GM18511 (cell line): Measurements from ENCODE around the gene ACTL9.
"Not testable (repeated sequence)": the region's sequence is repeated elsewhere in the genome, so short reads cannot be mapped to it uniquely, and the experiment has no call there.

Experiments used
- ATAC-seq: cut with Tn5 transposase; IDR thresholded peaks from one replicate; pipeline ENCODE4 v1.9.1; 2021; ENCODE audit warnings: mild to moderate bottlenecking, moderate library complexity; ENCODE audit not compliant: unreplicated experiment

The ACTL9 gene, protein sequence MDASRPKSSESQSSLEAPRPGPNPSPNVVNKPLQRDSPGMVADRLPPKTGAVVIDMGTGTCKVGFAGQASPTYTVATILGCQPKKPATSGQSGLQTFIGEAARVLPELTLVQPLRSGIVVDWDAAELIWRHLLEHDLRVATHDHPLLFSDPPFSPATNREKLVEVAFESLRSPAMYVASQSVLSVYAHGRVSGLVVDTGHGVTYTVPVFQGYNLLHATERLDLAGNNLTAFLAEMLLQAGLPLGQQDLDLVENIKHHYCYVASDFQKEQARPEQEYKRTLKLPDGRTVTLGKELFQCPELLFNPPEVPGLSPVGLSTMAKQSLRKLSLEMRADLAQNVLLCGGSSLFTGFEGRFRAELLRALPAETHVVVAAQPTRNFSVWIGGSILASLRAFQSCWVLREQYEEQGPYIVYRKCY

DNA sequence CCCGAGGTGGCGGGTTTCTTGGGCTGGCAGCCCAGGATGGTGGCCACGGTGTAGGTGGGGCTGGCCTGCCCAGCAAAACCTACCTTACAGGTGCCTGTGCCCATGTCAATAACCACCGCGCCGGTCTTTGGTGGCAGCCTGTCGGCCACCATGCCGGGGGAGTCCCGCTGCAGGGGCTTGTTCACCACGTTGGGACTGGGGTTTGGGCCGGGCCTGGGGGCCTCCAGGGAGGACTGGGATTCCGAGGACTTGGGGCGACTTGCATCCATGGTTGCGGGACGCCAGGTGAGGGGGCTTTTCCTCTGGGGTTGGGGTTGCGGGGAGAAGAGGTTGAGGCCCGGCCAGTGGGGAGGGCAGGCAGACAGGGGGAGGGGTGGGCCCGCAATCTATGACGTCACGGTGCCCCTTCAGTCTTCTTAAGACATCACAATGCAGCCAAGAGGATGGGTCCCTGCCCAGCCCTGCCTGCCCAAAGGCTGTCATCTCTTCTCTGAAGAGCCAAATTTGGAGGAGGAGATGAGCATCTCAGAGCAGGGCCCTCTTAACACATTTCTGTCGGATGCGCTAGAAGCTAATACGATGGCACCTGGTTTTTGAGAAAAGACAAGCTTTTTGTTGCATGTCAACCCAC is at the start of gene ACTL9:
Gene ACTL9, minus strand, starts transcription at position 363 of the 631 bp plus-strand sequence. Its CDS starts 94 bp downstream, at position 269.
- ATAC-seq, result no peak

DNA sequence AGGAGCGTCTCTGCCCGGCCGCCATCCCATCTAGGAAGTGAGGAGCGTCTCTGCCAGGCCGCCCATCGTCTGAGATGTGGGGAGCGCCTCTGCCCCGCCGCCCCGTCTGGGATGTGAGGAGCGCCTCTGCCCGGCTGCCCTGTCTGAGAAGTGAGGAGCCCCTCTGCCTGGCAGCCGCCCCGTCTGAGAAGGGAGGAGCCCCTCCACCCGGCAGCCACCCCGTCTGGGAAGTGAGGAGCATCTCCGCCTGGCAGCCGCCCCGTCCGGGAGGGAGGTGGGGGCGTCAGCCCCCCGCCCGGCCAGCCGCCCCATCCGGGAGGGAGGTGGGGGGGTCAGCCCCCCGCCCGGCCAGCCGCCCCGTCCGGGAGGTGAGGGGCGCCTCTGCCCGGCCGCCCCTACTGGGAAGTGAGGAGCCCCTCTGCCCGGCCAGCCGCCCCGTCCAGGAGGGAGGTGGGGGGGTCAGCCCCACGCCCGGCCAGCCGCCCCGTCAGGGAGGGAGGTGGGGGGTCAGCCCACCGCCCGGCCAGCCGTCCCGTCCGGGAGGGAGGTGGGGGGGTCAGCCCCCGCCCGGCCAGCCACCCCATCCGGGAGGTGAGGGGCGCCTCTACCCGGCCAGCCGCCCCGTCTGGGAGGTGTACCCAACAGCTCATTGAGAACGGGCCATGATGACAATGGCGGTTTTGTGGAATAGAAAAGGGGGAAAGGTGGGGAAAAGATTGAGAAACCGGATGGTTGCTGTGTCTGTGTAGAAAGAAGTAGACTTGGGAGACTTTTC is 40.9 kb upstream of the ACTL9 start:
- not testable (repeated sequence) for ATAC-seq

DNA sequence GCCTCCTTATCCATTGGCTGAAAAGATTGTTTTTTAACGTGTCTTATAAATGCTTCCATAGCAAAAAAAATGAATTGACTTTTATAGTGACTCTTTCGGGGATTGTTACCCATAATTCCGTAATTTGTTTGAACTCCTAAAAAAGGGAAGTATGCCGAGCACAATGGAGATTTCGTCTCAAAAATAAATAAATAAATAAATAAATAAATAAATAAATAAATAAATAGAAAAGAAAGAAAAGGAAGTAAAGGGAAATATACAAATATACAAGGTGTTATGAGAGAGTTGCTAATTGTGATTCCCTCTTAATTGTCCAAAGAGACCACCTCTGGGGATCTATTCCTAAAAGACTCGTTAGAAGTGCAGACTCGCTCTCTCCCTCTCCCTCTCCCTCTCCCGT is 39.8 kb upstream of the ACTL9 start:
- no peak for ATAC-seq

DNA sequence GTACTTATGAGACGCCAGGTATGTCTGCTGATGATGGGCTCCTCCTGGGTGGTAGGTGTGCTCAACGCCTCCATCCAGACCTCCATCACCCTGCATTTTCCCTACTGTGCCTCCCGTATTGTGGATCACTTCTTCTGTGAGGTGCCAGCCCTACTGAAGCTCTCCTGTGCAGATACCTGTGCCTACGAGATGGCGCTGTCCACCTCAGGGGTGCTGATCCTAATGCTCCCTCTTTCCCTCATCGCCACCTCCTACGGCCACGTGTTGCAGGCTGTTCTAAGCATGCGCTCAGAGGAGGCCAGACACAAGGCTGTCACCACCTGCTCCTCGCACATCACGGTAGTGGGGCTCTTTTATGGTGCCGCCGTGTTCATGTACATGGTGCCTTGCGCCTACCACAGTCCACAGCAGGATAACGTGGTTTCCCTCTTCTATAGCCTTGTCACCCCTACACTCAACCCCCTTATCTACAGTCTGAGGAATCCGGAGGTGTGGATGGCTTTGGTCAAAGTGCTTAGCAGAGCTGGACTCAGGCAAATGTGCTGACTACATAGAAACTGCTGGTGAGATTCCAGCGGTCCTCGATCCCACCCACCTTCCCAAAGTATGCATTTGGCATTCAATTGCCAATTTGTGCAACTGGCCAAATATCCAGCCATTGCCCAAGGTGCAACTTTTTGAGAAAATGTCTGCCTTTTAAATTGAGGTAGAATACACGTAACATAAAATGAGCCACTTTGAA is 33.0 kb upstream of the ACTL9 start:
- no peak for ATAC-seq

DNA sequence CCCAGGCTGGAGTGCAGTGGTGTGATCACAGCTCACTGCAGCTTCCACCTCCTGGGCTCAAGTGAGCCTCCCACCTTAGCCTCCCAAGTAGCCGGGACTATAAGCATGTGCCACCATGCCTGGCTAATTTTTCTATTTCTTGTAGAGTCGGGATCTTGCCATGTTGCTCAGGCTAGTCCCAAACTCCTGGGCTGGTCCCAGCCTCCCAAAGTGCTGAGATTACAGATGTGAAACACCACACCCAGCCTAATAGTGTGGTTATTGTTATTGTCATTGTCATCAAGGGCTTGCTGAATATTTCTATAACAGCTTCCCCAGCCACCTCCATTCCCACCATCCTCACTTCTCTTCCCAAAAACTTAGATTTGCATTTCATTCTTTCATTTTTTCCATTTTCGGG is 25.7 kb upstream of the ACTL9 start:
- ATAC-seq, result no peak

DNA sequence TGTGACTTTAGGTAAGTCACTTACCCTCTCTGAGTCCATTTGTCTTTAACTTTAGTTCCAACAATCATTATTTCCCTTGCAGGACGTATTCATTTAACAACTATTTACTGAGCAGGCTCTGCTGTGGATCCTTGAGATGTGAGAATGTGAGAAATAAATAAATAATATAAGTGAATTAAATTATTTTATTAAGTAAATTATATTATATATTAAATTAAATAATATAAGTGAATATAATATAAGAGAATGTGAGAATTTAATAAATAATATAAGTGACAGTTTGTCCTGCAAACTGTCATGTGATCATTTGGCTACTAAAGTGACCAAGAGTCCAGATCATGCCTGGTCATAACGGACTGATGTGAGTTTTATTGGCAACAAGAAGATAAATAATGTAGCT is 23.4 kb upstream of the ACTL9 start:
- ATAC-seq, result no peak

DNA sequence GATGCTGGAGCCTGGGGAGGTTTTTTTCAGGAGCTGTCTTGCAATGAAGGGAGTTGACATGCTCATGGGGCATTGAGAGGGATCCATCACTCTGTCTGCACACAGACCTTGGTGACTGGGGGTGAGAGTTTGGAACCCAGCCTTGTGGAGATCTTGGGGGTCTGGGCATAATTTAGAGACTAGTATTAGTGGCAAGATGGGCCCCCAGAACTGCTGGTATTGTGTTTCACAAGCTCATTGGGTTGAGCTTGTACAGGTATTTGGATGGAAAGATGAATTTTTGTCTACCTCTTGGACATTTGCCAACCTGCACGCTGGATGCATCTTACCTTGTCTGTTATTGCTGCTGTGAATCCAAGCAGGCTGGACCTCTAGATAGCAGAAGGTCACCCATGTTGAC is 22.7 kb upstream of the ACTL9 start, which contains the start of gene OR2Z1:
Gene OR2Z1, plus strand, starts transcription at position 301 of the 400 bp plus-strand sequence. CDS start 9,395 bp downstream, outside the sequence.
- ATAC-seq, result no peak

DNA sequence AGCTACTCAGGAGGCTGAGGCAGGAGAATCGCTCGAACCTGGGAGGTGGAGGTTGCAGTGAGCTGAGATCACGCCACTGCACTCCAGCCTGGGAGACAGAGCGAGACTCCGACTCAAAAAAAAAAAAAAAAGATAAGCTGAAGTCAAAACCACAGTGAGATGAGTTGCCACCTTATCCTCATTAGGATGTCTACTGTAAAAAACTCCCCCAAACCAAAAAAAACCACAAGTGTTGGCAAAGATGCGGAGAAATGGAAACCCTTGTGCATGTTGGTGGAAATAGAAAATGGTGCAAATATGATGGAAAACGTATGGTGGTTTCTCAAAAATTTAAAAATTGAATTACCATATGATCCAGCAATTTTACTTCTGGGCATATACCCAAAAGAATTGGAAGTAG is 11.7 kb upstream of the ACTL9 start:
- ATAC-seq, result not testable (repeated sequence)

DNA sequence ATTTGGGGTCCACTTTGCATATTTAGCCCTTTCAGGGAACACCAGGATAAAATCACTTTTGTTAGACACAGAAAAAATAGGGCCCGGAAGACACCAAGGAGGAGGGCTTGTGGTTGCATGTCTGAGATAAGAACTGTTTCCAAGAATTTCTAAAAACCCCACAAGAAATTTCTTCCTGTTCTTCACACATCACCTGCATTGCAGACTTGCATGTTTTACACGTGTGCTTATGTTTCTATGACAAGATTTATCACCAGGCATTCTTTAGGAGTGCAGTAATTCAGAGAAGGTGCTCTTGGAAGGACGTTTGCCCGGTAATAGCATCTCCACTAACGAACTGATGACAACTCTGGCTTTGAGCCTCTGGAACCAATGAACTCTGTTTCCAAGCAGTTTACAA is 7.1 kb upstream of the ACTL9 start:
- ATAC-seq, result no peak

DNA sequence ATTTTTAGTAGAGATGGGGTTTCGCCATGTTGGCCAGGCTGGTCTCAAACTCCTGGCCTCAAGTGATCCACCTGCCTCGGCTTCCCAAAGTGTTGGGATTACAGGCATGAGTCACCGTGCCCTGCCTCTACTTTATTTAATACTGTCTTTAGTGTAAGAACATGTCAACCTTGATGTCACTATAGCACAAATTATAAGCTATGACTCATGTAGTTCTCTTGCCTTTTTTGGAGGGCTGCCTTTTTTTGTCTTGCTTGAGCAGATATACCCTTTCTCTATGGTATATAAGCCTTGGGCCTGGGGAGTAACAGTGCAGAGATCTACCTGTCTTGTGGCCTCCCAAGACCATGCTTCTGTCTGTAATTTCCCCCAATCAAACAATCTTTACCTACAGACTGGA is 6.7 kb upstream of the ACTL9 start:
- ATAC-seq, result not testable (repeated sequence)

DNA sequence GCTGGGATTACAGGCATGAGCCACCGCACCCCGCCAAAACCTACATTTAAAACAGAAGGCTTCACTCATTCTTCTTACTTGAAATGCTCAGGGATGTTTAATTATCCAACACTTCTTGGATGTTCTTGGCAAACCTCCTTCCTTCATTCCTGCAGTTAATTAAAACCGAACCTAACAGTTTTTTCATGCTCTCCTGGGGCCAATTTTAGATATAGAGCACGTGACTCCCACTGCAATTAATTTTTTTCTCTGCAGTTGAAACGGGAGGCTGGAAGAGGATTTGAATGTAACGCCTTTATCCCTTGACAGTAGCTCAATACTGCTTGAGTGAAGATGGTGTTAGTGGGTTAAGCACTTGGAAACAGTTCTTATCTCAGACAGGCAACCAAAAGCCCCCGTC is 4.6 kb upstream of the ACTL9 start:
- ATAC-seq, result no peak

DNA sequence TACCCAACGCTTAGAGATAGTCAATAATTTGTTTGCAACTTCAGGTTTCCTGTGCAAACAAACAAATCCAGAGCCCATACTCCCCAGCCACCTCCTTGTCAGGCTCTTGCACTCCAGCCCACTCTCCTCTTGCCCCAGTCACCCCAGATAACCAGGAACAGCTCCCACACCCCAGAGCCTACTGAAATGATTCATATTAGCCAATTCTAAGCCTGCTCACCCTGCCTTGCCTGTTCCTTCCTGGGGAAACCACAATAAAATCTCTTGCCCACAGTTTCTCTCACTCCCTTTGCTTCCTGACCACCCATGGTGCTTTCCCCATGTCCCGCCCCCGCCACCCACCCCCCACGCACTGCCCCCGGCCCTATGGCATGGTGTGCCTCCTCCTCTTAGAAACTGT is 3.8 kb upstream of the ACTL9 start:
- no peak for ATAC-seq

DNA sequence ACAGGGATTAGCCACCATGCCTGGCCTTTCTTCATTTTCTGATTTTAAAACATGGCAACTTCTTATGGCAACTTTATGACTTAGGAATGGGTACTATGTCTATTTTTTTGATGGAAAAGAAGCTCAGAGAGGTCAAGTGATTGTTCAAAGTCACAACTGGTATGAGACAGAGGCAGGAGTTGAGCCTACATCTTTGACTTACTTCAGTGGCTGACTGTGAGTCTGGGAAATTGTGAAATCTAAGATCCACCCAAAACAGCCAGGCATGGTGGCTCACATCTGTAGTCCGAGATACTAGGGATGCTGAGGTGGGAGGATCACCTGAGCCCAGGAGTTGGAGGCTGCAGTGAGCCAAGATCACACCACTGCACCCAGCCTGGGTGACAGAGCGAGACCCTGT is 2.4 kb upstream of the ACTL9 start:
- no peak for ATAC-seq

DNA sequence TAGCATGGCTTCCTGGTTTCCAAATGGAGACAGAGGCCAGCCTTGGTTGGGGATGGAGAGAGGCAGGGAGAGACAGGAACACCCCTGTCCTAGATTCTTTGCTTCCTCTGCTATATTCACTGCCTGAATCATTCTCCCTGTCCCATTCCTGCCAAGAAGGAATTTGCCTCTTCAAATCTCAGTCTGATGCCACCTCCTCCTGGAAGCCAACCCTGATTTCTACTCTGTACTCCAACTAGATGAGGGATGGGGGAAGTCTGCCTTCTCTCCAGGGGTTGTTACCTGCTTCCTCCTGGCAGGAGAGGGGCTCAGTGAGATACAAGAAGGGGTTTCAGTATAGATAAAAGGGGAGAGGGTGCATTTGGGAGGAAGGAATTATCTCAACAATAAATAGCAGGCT is 1.3 kb upstream of the ACTL9 start:
- no peak for ATAC-seq

DNA sequence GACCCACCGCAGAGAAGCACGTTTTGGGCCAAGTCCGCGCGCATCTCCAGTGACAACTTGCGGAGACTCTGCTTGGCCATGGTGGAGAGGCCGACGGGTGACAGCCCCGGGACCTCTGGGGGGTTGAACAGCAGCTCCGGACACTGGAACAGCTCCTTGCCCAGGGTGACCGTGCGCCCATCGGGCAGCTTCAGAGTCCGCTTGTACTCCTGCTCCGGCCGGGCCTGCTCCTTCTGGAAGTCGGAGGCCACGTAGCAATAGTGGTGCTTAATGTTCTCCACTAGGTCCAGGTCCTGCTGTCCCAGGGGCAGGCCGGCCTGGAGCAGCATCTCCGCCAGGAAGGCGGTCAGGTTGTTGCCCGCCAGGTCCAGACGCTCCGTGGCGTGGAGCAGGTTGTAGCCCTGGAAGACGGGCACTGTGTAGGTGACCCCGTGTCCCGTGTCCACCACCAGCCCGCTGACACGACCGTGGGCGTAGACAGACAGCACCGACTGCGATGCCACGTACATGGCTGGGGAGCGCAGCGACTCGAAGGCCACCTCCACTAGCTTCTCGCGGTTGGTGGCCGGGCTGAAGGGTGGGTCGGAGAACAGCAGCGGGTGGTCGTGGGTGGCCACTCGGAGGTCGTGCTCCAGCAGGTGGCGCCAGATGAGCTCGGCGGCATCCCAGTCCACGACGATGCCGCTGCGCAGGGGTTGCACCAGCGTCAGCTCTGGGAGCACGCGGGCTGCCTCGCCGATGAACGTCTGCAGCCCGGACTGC is 743 bp downstream of the ACTL9 start:
- no peak for ATAC-seq

DNA sequence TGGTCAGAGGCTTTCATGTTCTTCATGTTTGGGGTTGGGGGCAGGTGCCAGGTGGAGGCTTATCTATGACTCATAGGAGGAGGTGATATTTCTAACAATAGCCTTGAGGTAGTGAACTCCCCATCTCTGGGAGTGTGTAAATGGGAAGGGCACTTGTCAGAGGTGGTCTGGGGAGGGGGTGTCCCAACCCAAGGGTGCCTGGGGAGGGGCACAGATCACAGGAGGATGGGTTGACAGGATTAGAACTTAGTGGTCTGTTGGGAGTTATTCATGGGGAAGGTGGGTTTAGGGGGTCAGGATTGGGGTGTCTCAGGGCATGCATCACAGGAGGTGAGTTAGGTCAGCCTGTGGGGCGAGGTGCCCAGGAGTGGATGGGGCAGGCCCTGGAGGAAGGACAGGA is 1.6 kb downstream of the ACTL9 start:
- ATAC-seq, result no peak

DNA sequence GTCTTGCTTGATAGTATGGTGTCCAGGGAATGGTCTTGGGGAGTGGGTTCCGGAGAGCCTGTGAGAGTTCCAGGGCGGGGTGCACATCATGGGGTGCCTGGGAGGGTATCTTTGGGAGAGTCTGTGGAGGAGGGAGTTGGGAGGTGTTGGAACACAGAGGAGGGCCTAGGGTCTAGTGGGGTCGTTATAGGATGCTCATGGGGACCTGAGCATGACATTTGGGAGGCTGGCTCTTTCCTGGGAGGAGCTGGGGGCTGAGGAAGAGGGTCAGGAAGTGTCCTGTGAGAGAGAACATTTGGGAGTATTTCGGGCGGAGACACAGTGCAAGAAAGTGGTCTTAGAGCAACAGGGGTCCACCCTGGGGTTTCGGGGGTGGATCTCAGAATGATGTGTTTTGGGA is 2.7 kb downstream of the ACTL9 start:
- ATAC-seq, result no peak

DNA sequence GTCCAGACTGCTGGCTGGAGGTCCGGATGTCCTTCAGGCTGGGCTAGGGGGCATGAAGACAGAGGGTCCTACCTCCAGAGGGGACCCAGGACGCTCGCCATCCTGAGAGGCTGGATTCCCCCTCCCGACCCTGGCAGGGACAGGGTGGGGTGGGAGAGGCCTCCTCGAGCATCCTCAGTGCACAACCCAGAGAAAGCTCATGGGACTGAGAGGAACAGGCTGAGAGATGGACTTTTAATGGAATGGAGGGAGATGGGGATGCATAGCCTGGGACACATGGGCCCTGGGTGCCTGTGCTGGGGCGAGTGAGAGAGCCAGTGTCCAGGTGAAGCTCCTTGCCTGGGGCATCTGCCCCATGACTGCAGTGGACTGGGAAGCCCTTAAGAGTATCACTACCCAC is 3.1 kb downstream of the ACTL9 start:
- no peak for ATAC-seq

DNA sequence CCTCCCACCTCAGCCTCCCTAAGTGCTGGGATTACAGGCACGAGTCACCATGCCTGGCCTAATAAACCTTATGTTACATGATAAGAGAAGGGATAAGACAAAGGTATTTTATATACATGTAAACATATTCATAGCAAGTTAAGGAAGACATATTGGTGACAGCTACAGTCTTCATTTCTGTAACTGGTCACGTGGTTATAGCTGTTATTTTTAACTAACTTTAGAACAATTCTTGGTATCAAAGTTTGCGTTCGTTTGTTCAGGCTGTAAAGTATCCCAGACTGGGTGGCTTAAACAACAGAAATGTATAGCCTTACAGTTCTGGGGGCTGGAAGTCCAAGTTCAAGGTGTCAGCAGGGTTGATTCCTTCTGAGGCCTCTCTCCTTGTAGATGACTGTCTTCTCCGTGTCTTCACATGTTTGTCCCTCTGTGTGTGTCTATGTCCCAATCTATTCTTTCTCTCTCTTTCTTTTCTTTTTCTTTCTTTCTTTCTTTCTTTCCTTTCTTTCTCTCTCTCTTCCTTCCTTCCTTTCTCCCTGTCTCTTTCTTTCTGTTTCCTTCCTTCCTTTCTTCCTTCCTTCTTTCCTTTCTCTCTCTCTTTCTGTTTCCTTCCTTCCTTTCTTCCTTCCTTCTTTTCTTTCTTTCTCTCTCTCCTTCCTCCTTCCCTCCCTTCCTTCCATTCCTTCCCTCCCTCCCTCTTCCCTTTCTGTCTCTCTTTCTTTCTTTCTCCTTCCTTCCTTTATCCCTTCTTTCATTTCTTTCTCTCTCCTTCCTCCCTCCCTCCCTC is 7.6 kb downstream of the ACTL9 start:
- no peak for ATAC-seq
